ENCODE data around the gene F12.
"Not testable (repeated sequence)": the region's sequence is repeated elsewhere in the genome, so short reads cannot be mapped to it uniquely, and the experiment has no call there.

Gene F12

DNA sequence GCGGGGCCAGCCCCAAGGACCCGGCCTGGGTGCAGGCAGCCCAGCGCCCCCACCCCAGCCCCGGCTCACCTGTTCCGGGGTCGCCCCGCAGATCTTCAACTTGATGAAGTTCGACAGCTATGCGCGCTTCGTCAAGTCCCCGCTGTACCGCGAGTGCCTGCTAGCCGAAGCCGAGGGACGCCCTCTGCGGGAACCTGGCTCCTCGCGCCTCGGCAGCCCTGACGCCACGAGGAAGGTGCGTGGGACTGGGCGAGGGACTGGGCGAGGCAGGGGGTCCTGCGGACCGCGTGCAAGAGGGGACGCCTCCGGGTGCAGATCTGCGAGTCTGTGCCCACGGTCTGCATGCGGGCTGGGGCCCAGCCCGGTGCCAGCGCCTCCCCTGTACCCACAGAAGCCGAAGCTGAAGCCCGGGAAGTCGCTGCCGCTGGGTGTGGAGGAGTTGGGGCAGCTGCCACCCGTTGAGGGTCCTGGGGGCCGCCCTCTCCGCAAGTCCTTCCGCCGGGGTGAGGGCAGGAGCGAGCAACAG lies 42.0 kb downstream of the F12 start:
- DNase-seq = no peak

DNA sequence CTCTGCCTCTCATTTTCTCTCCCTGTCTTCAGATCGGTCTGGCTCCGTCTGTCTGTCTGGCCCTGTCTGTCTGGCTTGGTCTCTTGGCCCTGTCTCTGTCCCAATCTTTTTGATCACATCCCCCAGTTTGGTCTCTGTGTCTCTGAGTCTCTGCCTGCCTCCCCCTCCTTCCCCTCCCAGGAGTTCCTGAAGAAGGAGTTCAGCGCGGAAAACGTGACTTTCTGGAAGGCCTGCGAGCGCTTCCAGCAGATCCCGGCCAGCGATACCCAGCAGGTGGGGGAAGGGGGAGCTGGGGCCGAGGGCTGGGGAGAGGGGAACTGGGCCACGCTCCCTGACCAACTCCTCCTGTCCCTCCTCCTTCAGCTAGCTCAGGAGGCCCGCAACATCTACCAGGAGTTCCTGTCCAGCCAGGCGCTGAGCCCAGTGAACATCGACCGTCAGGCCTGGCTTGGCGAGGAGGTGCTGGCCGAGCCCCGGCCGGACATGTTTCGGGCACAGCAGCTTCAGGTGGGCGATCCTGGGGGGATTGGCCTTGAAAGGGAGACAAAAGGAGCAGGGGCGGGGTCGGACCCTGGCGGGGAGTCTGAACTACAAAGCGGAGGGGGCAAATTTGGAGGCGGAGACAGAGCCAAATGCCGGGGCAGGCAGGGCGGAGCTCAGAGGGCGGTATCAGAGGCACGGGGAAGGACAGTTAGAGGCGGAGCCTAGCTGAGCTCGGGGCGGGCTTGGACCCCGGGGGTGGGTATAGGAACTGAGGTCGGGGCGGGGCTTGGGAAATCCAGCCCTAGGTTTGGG lies 42.6 kb downstream of the F12 start:
- no peak for DNase-seq

DNA sequence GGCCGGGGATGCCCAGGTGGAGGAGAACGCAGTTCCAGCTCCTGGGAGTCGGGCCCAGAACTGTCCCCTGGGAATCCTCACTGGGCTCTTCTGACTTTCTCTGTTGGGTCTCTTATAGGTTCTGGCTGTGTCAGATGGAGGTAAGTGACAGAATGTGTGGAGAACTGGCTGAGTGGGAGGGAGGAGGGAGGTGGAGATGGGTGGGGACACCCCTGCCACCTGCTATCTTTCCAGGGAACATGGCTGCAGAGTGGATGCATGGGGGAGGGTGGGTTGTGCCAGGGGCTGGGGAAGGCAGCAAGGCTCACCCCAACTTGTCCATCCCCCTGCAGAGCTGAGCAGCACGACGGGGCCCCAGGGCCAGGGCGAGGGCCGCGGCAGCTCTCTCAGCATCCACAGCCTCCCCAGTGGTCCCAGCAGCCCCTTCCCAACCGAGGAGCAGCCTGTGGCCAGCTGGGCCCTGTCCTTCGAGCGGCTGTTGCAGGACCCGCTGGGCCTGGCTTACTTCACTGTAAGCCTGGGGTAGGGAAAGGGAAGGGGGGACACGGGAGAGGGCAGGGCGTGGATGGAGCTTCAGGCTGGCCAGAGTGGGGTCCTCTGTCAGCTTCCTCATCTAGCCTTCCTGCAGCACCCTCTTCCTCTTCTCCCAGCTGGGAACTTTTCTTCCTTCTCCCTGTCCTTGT lies 43.4 kb downstream of the F12 start:
- DNase-seq = no peak

- peak; percentile 62 for DNase-seq
These were observed 45.0 kb downstream of the F12 start for GRCh38 chr5:177364159-177364962.

DNA sequence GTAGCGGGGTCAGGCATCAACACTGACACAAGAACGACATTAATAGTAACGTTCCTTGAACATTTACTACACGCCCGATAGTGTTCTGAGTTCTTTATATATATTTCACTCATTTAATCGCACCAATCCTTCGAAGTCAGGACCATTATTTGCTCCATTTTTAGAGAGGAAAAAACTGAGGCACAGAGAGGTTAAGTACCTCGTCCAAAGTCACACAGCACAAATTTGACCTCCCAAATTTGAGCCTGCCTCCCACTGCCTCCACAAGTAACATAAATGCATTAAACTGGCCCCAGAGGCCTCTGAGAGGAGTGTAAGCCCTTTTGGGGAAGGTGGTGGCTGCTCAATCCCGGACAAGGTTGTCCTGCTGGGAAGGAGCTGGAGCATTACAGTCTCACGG lies 45.8 kb downstream of the F12 start:
- no peak for DNase-seq

DNA sequence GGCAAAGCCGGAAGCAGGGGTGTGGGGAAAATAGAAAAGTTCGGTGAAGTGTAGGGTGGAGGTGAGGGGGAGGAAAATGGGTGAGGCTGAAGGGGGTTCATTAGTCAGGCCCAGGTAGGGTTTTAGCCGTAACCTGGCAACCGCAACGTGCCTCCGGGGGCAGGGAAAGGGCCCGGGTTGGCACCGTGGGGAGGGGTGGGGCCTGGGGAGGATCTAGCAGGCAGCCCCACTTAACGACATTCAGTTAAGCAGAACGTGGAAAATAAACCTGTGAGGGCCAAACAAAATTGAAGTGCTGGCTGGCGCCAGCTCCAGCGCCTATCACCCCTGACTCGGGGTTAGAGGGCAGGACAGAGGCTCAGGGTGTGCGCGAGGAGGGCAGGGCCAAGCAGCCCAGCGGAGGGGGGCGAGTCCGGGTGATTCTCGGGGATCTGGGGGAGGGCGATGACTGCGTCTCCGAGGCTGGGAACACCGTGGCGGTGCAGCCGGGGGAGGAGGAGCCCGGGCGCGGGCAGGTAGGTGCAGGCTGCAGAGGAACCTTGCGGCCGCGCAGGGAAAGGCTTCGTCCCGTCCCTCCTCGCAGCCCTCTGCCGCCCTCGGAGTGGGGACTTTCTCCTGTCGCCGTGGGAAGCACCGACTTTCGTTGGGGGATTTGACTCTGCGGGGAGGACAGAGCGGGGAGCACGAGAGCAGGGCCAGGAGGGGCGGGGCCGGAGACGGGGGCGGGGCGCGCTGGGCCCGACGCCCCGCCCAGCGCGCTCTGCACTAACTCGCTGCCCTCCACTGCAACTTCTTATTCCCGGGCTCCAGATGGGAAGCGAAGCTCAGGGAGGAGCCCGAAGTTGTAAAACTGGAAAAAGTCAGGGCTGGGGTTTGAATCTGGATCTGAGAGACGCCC lies 46.5 kb downstream of the F12 start:
- peak; percentile 67 for DNase-seq

DNA sequence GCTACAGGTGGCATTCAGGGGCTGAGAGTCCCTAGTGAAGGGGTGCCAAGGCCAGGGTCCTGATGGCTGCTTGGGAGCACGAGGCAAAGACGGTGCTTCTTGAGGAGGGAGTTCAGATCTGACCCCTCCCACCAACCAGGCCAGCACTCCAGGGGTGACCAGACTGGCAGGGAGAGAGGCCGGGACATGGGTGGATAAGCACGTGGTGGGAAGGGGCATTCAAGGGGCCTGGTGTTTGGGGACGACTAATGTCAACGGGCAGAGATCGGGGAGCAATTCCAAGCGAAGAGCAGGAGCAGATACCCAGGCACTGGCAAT lies 47.1 kb downstream of the F12 start:
- DNase-seq = no peak

DNA sequence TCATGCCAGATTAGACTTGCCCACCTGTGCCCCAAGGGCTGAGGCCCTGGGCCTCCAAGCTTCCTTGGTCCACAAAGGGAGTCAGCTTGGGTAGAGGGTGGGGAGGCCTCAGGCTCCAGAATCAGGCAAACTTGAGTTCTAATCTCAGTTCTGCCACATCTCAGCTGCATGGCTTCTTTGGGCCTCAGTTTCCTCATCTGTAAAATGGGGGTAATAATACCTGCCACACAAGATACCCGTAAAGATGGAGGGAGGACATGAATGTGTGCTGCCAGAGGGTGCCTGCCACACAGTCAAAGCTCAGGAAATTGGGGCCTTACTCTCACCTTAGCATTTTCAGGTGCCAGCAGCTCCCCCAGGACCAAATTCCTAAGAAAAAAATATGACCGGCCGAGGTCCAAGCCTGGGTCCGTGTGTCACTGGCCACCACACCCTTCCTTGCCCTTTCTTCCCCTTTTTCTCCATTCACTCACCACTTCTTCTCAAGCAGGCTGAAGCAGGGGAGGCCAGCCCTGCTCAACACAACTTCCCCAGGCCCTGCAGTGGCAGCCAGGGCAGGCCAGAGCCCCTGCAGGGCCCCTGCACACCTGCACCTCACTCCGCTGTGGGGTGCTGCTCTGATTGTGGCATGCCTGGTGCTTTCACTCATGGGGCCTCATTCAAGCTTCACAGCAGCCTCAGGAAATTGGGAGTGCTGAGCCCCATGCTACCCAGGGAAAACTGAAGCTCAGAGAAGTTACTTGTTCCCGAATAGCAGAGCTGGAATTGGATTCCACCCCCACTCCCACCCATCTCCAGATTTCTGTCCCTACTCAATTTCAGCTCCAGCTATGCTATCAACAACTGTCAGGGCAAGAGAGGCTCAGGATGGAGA lies 47.7 kb downstream of the F12 start:
- peak; percentile 57 for DNase-seq

GRCh38 chr5:177360740-177361139 lies 48.6 kb downstream of the F12 start:
- not testable (repeated sequence) for DNase-seq

DNA sequence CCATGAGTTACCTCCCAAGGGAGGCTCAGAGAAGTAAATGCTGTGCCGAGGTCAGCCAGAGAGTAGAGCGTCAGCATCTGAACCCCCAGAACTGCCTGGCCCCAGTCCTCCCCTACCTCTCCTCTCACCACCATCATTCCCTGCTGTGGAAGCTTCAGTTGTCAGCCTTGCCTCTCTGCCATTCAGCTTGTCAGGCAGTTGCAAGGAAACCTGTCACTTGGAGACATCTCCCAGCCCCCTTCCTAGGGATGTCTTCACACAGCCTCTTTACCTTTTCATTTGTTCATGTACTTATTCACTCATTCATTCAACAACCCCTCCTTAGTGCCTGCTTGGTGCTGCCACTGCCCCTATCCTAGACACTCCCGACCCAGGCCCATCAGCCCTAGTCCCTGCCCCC lies 49.5 kb downstream of the F12 start:
- DNase-seq = no peak

DNA sequence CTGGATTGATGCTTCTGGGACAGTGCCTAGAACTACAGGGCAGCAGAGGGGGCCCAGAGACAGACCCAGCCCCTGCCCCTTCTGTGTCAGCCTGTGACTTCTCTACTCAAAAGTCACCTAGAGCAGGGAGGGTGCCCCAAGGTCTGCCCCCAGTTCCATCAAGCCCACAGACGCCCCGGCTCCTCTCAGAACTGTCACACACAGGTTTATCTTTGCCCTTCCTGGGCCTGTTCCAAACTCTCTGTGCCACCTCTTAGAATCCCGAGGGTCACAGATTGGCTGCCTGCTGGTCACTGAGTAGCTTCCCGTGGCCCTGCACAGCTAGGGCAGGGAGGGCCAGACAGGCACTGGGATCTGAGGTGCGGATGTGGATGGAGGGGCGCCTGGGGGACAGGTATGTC lies 49.9 kb downstream of the F12 start:
- no peak for DNase-seq

- no peak for DNase-seq
These were observed 51.0 kb downstream of the F12 start for GRCh38 chr5:177358370-177358819.

- DNase-seq = peak; percentile 88
These were observed 51.7 kb downstream of the F12 start, which contains the start of gene RGS14 for GRCh38 chr5:177357459-177358351. Gene RGS14, plus strand, starts transcription at chr5:177357924. Its CDS starts 101 bp downstream, at chr5:177358025.

- no peak for DNase-seq
These were observed 52.3 kb downstream of the F12 start for GRCh38 chr5:177357146-177357458.

- no peak for DNase-seq
These were observed 52.6 kb downstream of the F12 start for GRCh38 chr5:177356746-177357145.

GRCh38 chr5:177355868-177356168 lies 53.5 kb downstream of the F12 start:
- peak; percentile 26 for DNase-seq

GRCh38 chr5:177355162-177355867 lies 54.0 kb downstream of the F12 start:
- no peak for DNase-seq

DNA sequence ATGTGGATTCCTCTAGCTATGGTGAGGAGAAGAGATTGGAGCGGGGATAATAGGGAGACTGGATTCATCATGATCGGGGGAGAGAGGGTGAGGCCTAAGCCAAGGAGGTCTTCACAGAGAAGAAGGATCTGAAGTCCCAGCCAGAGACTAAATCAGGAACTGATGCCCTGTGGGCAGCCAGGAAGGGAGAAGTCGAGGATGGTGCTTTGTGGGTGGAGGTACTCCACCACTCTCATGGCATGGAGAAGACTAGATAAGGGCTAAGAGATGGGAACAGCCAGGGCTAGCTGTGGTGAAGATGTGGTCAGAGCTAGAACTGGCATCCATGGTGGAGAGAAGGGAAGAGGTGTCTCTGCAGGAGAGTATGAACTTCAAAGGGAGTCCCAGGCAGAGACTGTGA lies 54.7 kb downstream of the F12 start:
- peak; percentile 58 for DNase-seq

GRCh38 chr5:177354256-177354655 lies 55.1 kb downstream of the F12 start:
- no peak for DNase-seq

DNA sequence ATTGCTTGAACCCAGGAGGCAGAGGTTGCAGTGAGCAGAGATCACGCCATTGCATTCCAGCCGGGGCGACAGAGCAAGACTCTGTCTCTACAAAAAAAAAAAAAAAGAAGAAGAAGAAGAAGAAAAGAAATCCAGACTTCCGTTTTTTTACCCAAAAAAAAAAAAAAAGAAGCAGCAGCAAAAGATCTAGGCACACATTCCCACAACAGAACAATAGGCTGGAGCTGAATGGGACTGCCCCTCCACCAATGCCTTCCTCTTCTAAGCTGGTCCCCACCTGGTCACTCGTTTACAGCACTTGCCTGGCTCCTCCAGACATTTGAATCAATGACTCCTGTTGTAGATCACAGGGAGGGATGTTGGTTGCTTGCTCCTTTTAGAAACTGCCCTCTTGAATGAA lies 56.3 kb downstream of the F12 start:
- DNase-seq = peak; percentile 28
